T-helper 1 cell treated with Interleukin-12 subunit alpha and Interleukin-12 subunit beta and Interleukin-4 antibody, amounts not matched to agents 30 μg/mL and 1 μg/mL, for 36 hours (primary cell): Measurements from ENCODE around the gene RIPOR3.

Source experiments
- H3K27ac Mint-ChIP-seq: one replicate; pipeline ENCODE4 v1.8.0; 2021; ENCODE audit warnings: mild to moderate bottlenecking, mixed read lengths
- H3K27me3 Mint-ChIP-seq: one replicate; pipeline ENCODE4 v1.8.0; 2021; ENCODE audit warnings: low read depth, mixed read lengths
- H3K36me3 Mint-ChIP-seq: one replicate; pipeline ENCODE4 v1.8.0; 2021; ENCODE audit warnings: low read depth, mixed read lengths
- H3K4me1 Mint-ChIP-seq: one replicate; pipeline ENCODE4 v1.8.0; 2021; ENCODE audit warnings: low read depth, mixed read lengths
- H3K4me3 Mint-ChIP-seq: one replicate; pipeline ENCODE4 v1.8.0; 2021; ENCODE audit warnings: mild to moderate bottlenecking, moderate library complexity, mixed read lengths
- H3K9me3 Mint-ChIP-seq: one replicate; pipeline ENCODE4 v1.8.0; 2021; ENCODE audit warnings: mixed read lengths

Gene RIPOR3

GRCh38 chr20:50727792-50728485 lies 36.6 kb upstream of the RIPOR3 start:
- H3K4me3 Mint-ChIP-seq: no peak overlapping the region
- peaks cover 3% of the 10 kb centered on the region for H3K36me3 Mint-ChIP-seq
- no peaks in the 10 kb centered on the region for H3K27me3 Mint-ChIP-seq
- no peak overlapping the region for H3K27ac Mint-ChIP-seq
- H3K9me3 Mint-ChIP-seq: no peaks in the 10 kb centered on the region
- H3K4me1 Mint-ChIP-seq: peaks cover 14% of the 10 kb centered on the region

- Mint-ChIP-seq H3K4me3 (no peak overlapping the region), H3K27ac (no peak overlapping the region), H3K9me3 (no peaks in the 10 kb centered on the region), H3K36me3 (no peaks in the 10 kb centered on the region), H3K27me3 (no peaks in the 10 kb centered on the region), H3K4me1 (peaks cover 7% of the 10 kb centered on the region)
Measured at GRCh38 chr20:50726955-50727791, 35.8 kb upstream of the RIPOR3 start.

GRCh38 chr20:50725724-50726005 lies 34.3 kb upstream of the RIPOR3 start:
- Mint-ChIP-seq H3K36me3 (no peaks in the 10 kb centered on the region), H3K4me1 (peaks cover 3% of the 10 kb centered on the region), H3K4me3 (no peak overlapping the region), H3K27me3 (no peaks in the 10 kb centered on the region), H3K27ac (no peak overlapping the region), H3K9me3 (no peaks in the 10 kb centered on the region)

- Mint-ChIP-seq H3K27me3 (no peaks in the 10 kb centered on the region), H3K27ac (no peak overlapping the region)
Measured at GRCh38 chr20:50724851-50725723, 33.7 kb upstream of the RIPOR3 start.

GRCh38 chr20:50724112-50724725 lies 32.9 kb upstream of the RIPOR3 start:
- H3K27ac Mint-ChIP-seq: no peak overlapping the region
- no peaks in the 10 kb centered on the region for H3K27me3 Mint-ChIP-seq
- no peaks in the 10 kb centered on the region for H3K36me3 Mint-ChIP-seq
- no peak overlapping the region for H3K4me3 Mint-ChIP-seq
- H3K9me3 Mint-ChIP-seq: no peaks in the 10 kb centered on the region
- H3K4me1 Mint-ChIP-seq: no peaks in the 10 kb centered on the region

More at GRCh38 chr20:50724851-50725723, 33.7 kb upstream of the RIPOR3 start:
- H3K4me1 Mint-ChIP-seq: peaks cover under 1% of the 10 kb centered on the region
- H3K36me3 Mint-ChIP-seq: no peaks in the 10 kb centered on the region
- H3K9me3 Mint-ChIP-seq: no peaks in the 10 kb centered on the region
- no peak overlapping the region for H3K4me3 Mint-ChIP-seq

GRCh38 chr20:50723672-50724071 lies 32.3 kb upstream of the RIPOR3 start:
- no peaks in the 10 kb centered on the region for H3K9me3 Mint-ChIP-seq
- H3K4me3 Mint-ChIP-seq: no peak overlapping the region
- no peaks in the 10 kb centered on the region for H3K27me3 Mint-ChIP-seq
- H3K27ac Mint-ChIP-seq: no peak overlapping the region
- H3K36me3 Mint-ChIP-seq: no peaks in the 10 kb centered on the region
- no peaks in the 10 kb centered on the region for H3K4me1 Mint-ChIP-seq

GRCh38 chr20:50722424-50723155 lies 31.2 kb upstream of the RIPOR3 start:
- Mint-ChIP-seq H3K36me3 (no peaks in the 10 kb centered on the region), H3K4me3 (no peak overlapping the region), H3K27me3 (peaks cover 9% of the 10 kb centered on the region), H3K27ac (no peak overlapping the region), H3K9me3 (no peaks in the 10 kb centered on the region), H3K4me1 (no peaks in the 10 kb centered on the region)

- Mint-ChIP-seq H3K36me3 (no peaks in the 10 kb centered on the region), H3K4me3 (no peak overlapping the region)
Measured at GRCh38 chr20:50721881-50722281, 30.5 kb upstream of the RIPOR3 start.

GRCh38 chr20:50720582-50720981 lies 29.2 kb upstream of the RIPOR3 start:
- no peaks in the 10 kb centered on the region for H3K9me3 Mint-ChIP-seq
- H3K4me3 Mint-ChIP-seq: no peak overlapping the region
- no peaks in the 10 kb centered on the region for H3K36me3 Mint-ChIP-seq
- peaks cover 12% of the 10 kb centered on the region for H3K27me3 Mint-ChIP-seq
- no peaks in the 10 kb centered on the region for H3K4me1 Mint-ChIP-seq
- H3K27ac Mint-ChIP-seq: no peak overlapping the region

More at GRCh38 chr20:50721881-50722281, 30.5 kb upstream of the RIPOR3 start:
- Mint-ChIP-seq H3K27me3 (peaks cover 9% of the 10 kb centered on the region), H3K27ac (no peak overlapping the region), H3K9me3 (no peaks in the 10 kb centered on the region), H3K4me1 (no peaks in the 10 kb centered on the region)

- no peaks in the 10 kb centered on the region for H3K36me3 Mint-ChIP-seq
- no peak overlapping the region for H3K4me3 Mint-ChIP-seq
- peaks cover 12% of the 10 kb centered on the region for H3K27me3 Mint-ChIP-seq
- no peak overlapping the region for H3K27ac Mint-ChIP-seq
- H3K9me3 Mint-ChIP-seq: no peaks in the 10 kb centered on the region
- no peaks in the 10 kb centered on the region for H3K4me1 Mint-ChIP-seq
Measured at GRCh38 chr20:50720026-50720425, 28.7 kb upstream of the RIPOR3 start.

GRCh38 chr20:50719328-50719727 lies 28.0 kb upstream of the RIPOR3 start:
- Mint-ChIP-seq H3K9me3 (no peaks in the 10 kb centered on the region), H3K36me3 (no peaks in the 10 kb centered on the region), H3K27me3 (peaks cover 12% of the 10 kb centered on the region), H3K4me1 (no peaks in the 10 kb centered on the region), H3K27ac (no peak overlapping the region), H3K4me3 (no peak overlapping the region)

GRCh38 chr20:50717974-50718761 lies 26.8 kb upstream of the RIPOR3 start:
- Mint-ChIP-seq H3K9me3 (no peaks in the 10 kb centered on the region), H3K27ac (no peak overlapping the region), H3K36me3 (no peaks in the 10 kb centered on the region), H3K4me1 (no peaks in the 10 kb centered on the region), H3K4me3 (no peak overlapping the region), H3K27me3 (peaks cover 13% of the 10 kb centered on the region)

GRCh38 chr20:50717312-50717711 lies 26.0 kb upstream of the RIPOR3 start:
- H3K4me1 Mint-ChIP-seq: no peaks in the 10 kb centered on the region
- H3K27ac Mint-ChIP-seq: no peak overlapping the region
- H3K9me3 Mint-ChIP-seq: no peaks in the 10 kb centered on the region
- peaks cover 21% of the 10 kb centered on the region for H3K27me3 Mint-ChIP-seq
- no peaks in the 10 kb centered on the region for H3K36me3 Mint-ChIP-seq
- no peak overlapping the region for H3K4me3 Mint-ChIP-seq
